ENCODE data around the gene TTC23. TPM values are rescaled to one million over a fixed set of nuclear protein-coding genes. Genes with fewer than 3 reads are reported as not detected.

TTC23 gene, protein sequence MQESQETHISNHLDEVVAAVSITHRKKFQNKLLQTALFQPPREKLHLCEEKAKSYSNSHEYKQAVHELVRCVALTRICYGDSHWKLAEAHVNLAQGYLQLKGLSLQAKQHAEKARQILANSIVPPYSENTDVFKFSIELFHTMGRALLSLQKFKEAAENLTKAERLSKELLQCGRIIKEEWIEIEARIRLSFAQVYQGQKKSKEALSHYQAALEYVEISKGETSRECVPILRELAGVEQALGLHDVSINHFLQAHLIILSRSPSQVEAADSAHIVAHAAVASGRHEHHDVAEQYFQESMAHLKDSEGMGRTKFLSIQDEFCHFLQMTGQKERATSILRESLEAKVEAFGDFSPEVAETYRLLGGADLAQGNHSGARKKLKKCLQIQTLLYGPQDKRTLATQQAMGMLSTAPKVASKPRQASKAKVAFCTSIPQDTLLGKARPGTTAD
- 35.2 and 45.3 TPM in 2 replicates for total RNA-seq (ENCODE audit: low replicate concordance)

DNA sequence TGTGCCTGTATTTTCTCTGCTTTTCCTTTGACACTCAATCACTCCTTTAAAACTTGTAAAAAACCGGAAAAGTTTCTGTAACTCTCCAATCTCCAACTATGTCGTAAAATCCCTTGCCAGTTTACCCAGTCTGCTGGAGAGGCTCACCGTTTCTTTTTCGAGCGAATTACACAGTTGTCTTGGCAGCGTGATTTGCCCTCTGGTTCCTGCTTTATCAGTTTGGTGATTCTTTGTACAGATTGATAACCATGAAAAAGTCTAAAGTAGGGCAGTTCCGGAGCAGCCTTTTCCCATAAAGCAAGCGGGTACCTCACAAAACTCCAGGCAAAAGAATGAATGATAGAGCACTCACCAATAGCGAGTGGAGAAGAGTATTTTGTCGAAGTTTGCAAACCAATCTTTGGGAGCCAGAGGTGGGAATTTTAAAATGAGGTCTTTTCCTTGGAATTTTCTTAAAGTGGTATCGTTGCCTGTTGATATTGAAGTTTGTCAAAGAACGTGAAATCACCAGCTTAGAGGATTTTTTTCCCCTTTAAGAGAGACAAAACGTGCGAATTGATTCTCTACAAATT lies at the start of gene TTC23:
TSS of gene TTC23 (minus strand) at position 312 of the 572 bp plus-strand sequence. CDS start 20,869 bp downstream, outside the sequence.
- H3K4me1 Mint-ChIP-seq, result peaks cover 18% of the 10 kb centered on the region
- no peaks in the 10 kb centered on the region for H3K9me3 ChIP-seq (ENCODE audit: low read depth)
- H2AFZ ChIP-seq (replicated peaks), result peak within 1 kb of the TSS; percentile 96
- peak within 1 kb of the TSS; percentile 92 for H3K4me2 ChIP-seq
- peaks cover 5% of the 10 kb centered on the region for H3K27me3 ChIP-seq
- peak within 1 kb of the TSS; percentile 90 for H3K27ac Mint-ChIP-seq
- H3K9me3 Mint-ChIP-seq, result no peaks in the 10 kb centered on the region
- peak within 1 kb of the TSS; percentile 64 for H3K4me3 ChIP-seq
- no peaks in the 10 kb centered on the region for H3K36me3 ChIP-seq
- H3K9ac ChIP-seq, result peak within 1 kb of the TSS; percentile 76
- peak; percentile 34 for DNase-seq (ENCODE audit: low spot score)
- TF ChIP-seq EZH2phosphoT487 (IDR thresholded peaks at IDR 0.05), result no peak
- no peak for TF ChIP-seq CTCF (IDR thresholded peaks at IDR 0.05)
- no peak for TF ChIP-seq EZH2 (IDR thresholded peaks at IDR 0.05)
- H3K27ac ChIP-seq, result peak within 1 kb of the TSS; percentile 81
- no peaks in the 10 kb centered on the region for H3K27me3 Mint-ChIP-seq (ENCODE audit: insufficient read depth, low read depth)
- peaks cover 9% of the 10 kb centered on the region for H3F3A ChIP-seq (ENCODE audit: low read depth)
- peaks cover 32% of the 10 kb centered on the region for H3K79me2 ChIP-seq (ENCODE audit: low read depth)
- H4K20me1 ChIP-seq (ENCODE audit: low read depth), result no peaks in the 10 kb centered on the region
- H3K4me3 Mint-ChIP-seq, result no peak within 1 kb of the TSS
- H3K4me1 ChIP-seq, result peaks cover 15% of the 10 kb centered on the region
- H3K36me3 Mint-ChIP-seq, result no peaks in the 10 kb centered on the region

GRCh38 chr15:99296386-99296785 lies 47.0 kb upstream of the TTC23 start:
- no peak overlapping the region for H3K4me2 ChIP-seq
- H3F3A ChIP-seq (ENCODE audit: low read depth), result no peaks in the 10 kb centered on the region
- H3K4me1 ChIP-seq, result no peaks in the 10 kb centered on the region
- no peak for TF ChIP-seq EZH2 (IDR thresholded peaks at IDR 0.05)
- TF ChIP-seq EZH2phosphoT487 (IDR thresholded peaks at IDR 0.05), result no peak
- TF ChIP-seq CTCF (IDR thresholded peaks at IDR 0.05), result no peak
- H3K36me3 ChIP-seq, result no peaks in the 10 kb centered on the region
- H3K27me3 ChIP-seq, result no peaks in the 10 kb centered on the region
- no peak overlapping the region for H3K9ac ChIP-seq
- H3K9me3 ChIP-seq (ENCODE audit: low read depth), result no peaks in the 10 kb centered on the region
- Mint-ChIP-seq H3K4me3 (no peak overlapping the region), H3K27me3 (ENCODE audit: insufficient read depth, low read depth) (no peaks in the 10 kb centered on the region), H3K27ac (no peak overlapping the region), H3K4me1 (no peaks in the 10 kb centered on the region), H3K36me3 (peaks cover 26% of the 10 kb centered on the region), H3K9me3 (peaks cover 13% of the 10 kb centered on the region)
- DNase-seq (ENCODE audit: low spot score), result no peak
- no peak overlapping the region for H3K27ac ChIP-seq
- no peaks in the 10 kb centered on the region for H4K20me1 ChIP-seq (ENCODE audit: low read depth)
- H2AFZ ChIP-seq (replicated peaks), result no peak overlapping the region
- no peak overlapping the region for H3K4me3 ChIP-seq
- no peaks in the 10 kb centered on the region for H3K79me2 ChIP-seq (ENCODE audit: low read depth)

- Histone ChIP-seq H3K27ac (no peak overlapping the region), H3K27me3 (no peaks in the 10 kb centered on the region), H3K79me2 (ENCODE audit: low read depth) (no peaks in the 10 kb centered on the region), H3K4me3 (no peak overlapping the region), H3K9ac (no peak overlapping the region), H3K9me3 (ENCODE audit: low read depth) (no peaks in the 10 kb centered on the region), H3K4me1 (no peaks in the 10 kb centered on the region), H3K4me2 (no peak overlapping the region), H3K36me3 (no peaks in the 10 kb centered on the region), H3F3A (ENCODE audit: low read depth) (no peaks in the 10 kb centered on the region), H4K20me1 (ENCODE audit: low read depth) (no peaks in the 10 kb centered on the region), H2AFZ (replicated peaks) (no peak overlapping the region)
- H3K27ac Mint-ChIP-seq, result no peak overlapping the region
- H3K4me3 Mint-ChIP-seq, result no peak overlapping the region
- H3K27me3 Mint-ChIP-seq (ENCODE audit: insufficient read depth, low read depth), result no peaks in the 10 kb centered on the region
- no peak for TF ChIP-seq CTCF (IDR thresholded peaks at IDR 0.05)
- no peak for TF ChIP-seq EZH2phosphoT487 (IDR thresholded peaks at IDR 0.05)
- TF ChIP-seq EZH2 (IDR thresholded peaks at IDR 0.05), result no peak
- H3K36me3 Mint-ChIP-seq, result peaks cover 31% of the 10 kb centered on the region
- H3K4me1 Mint-ChIP-seq, result no peaks in the 10 kb centered on the region
- no peak for DNase-seq (ENCODE audit: low spot score)
- peaks cover 13% of the 10 kb centered on the region for H3K9me3 Mint-ChIP-seq
These were observed 46.5 kb upstream of the TTC23 start for GRCh38 chr15:99295840-99296239.

Data from neural progenitor cell (in vitro differentiated cells).